Measurements from ENCODE around the gene DCLK1. TPM values are rescaled to one million over a fixed set of nuclear protein-coding genes. Genes with fewer than 3 reads are reported as not detected.
A peak's percentile ranks its signal among the peaks of the same experiment; 100 is the strongest.

The DCLK1 gene
- total RNA-seq, 4 donors from 2014 or later, result 4.4 to 102 (median 13.3) TPM

DNA sequence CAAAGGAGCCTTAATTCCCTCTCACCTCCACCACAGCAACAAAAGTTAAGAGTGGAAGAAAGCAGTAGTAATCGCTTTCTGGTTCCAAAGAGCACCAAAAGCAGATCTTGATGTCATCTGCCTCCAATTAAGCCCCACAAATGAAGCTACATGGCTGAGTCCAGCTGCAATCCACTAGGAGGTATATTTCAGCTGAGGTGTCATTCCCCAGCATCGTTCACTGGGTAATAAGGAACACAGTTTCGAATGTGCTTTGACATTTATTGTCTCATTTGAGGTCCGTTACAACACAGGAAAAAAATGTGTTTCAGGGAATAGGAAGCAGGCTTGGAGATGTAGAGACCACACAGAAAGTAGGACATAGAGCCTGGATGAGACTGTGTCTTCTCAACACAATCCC lies 190.4 kb downstream of the DCLK1 start:
- TF ChIP-seq, protein P1, sequence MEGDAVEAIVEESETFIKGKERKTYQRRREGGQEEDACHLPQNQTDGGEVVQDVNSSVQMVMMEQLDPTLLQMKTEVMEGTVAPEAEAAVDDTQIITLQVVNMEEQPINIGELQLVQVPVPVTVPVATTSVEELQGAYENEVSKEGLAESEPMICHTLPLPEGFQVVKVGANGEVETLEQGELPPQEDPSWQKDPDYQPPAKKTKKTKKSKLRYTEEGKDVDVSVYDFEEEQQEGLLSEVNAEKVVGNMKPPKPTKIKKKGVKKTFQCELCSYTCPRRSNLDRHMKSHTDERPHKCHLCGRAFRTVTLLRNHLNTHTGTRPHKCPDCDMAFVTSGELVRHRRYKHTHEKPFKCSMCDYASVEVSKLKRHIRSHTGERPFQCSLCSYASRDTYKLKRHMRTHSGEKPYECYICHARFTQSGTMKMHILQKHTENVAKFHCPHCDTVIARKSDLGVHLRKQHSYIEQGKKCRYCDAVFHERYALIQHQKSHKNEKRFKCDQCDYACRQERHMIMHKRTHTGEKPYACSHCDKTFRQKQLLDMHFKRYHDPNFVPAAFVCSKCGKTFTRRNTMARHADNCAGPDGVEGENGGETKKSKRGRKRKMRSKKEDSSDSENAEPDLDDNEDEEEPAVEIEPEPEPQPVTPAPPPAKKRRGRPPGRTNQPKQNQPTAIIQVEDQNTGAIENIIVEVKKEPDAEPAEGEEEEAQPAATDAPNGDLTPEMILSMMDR (IDR thresholded peaks at IDR 0.05), result no peak
- no peak for TF ChIP-seq POLR2A (IDR thresholded peaks at IDR 0.05)
- Histone ChIP-seq H3K9me3 (no peaks in the 10 kb centered on the region), H3K4me1 (no peaks in the 10 kb centered on the region), H3K27ac (peak overlapping the region in 1 of 2 donors; percentile 37), H3K36me3 (no peaks in the 10 kb centered on the region), H3K27me3 (no peaks in the 10 kb centered on the region), H3K4me3 (no peak overlapping the region)
- intact Hi-C loops (cut with DNase I; ENCODE audit: low total_unique reads), result no loop called here
- no peak for DNase-seq

- Histone ChIP-seq H3K9me3 (no peaks in the 10 kb centered on the region), H3K4me1 (no peaks in the 10 kb centered on the region), H3K27me3 (no peaks in the 10 kb centered on the region), H3K4me3 (no peak overlapping the region), H3K36me3 (no peaks in the 10 kb centered on the region), H3K27ac (peak overlapping the region; percentile 64 to 74)
- no peak for DNase-seq
- intact Hi-C loops (cut with DNase I; ENCODE audit: low total_unique reads), result no loop called here
- no peak for TF ChIP-seq POLR2A (IDR thresholded peaks at IDR 0.05)
- TF ChIP-seq, protein P1 (IDR thresholded peaks at IDR 0.05), result no peak
Observed at GRCh38 chr13:35936246-35936978, 194.8 kb downstream of the DCLK1 start.

DNA sequence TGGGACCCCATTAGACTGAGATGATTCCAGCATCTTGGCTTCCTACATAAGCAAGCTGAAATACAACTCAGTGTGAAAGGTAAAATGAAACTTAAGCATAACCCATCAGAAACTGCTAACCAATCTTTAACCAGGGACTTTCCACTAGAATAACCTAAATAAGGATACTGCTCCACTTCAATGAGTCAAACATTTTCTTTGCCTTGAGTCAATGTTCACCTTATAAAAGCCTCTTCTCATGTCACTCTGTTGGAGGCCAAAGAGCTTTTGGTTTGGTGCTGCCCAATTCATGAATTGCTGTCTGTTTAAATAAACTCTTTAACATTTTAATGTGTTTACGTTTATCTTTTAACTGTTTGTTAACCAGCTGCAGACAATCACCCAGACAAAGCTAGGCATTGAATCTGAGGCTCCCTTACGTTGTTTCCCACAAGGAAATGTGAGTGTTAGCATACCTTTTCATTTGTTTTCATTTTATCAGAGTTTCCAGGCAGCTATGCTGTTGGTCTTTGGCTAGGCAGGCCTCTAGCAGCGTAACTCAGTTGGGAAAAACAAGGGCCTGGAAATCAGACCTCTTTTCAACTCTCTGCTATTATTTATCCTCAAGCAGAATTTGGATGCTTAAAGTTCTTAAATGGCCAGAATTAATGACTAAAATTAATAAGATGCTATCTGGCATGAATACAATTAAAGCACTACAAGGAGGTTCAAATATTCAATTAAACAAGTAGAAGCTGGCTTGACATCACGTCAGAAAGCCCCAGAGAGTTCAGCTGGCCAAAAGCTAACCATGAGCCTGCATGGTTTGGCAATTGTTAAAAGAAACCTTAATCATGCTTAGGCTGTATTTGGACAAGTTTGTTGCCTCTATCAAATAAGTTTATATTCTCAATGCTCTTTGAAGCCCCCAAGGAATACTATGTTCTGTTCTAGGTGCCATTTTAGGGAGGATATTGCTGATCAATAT lies 200.2 kb downstream of the DCLK1 start:
- Histone ChIP-seq H3K9me3 (no peaks in the 10 kb centered on the region), H3K4me3 (no peak overlapping the region), H3K4me1 (peaks cover 0 to 8% of the 10 kb centered on the region in 2 donors), H3K36me3 (no peaks in the 10 kb centered on the region), H3K27ac (peak overlapping the region; percentile 76 to 89), H3K27me3 (no peaks in the 10 kb centered on the region)
- intact Hi-C loops (cut with DNase I; ENCODE audit: low total_unique reads), result no loop called here
- TF ChIP-seq POLR2A (IDR thresholded peaks at IDR 0.05), result no peak
- TF ChIP-seq, protein P1 (IDR thresholded peaks at IDR 0.05), result no peak
- peak in 1 of 2 donors; percentile 35 for DNase-seq

GRCh38 chr13:35927567-35928021 lies 203.6 kb downstream of the DCLK1 start:
- intact Hi-C loops (cut with DNase I; ENCODE audit: low total_unique reads), result no loop called here
- peak overlapping the region; percentile 76 to 89 for H3K27ac ChIP-seq
- peaks cover 0 to 8% of the 10 kb centered on the region in 2 donors for H3K4me1 ChIP-seq
- H3K27me3 ChIP-seq, result no peaks in the 10 kb centered on the region
- no peaks in the 10 kb centered on the region for H3K36me3 ChIP-seq
- H3K9me3 ChIP-seq, result no peaks in the 10 kb centered on the region
- DNase-seq, result peak; percentile 45 to 75
- TF ChIP-seq, protein P1 (IDR thresholded peaks at IDR 0.05), result no peak
- no peak for TF ChIP-seq POLR2A (IDR thresholded peaks at IDR 0.05)
- H3K4me3 ChIP-seq, result no peak overlapping the region

Data from uterus (tissue), 4 donors.